IMR-90 (cell line): ENCODE data around the gene SMARCD1. TPM values are rescaled to one million over a fixed set of nuclear protein-coding genes. Genes with fewer than 3 reads are reported as not detected.

Source experiments
- ATAC-seq: fragments of 200-7000 bp; cut with Tn5 transposase; 2 replicates; pipeline ENCODE4 v1.9.1; 2020; ENCODE audit warnings: low read depth, mild to moderate bottlenecking, moderate library complexity
- BruUV-seq: library from RNA; stranded (reverse); fragments of 400-500 nt; replicated peaks from 2 replicates; lab custom pipeline; 2021; lab: Mats Ljungman, UMichigan
- CTCF ChIA-PET: fragments of 300-600 bp; formaldehyde crosslinking; extraction: SDS; loops from one replicate; lab custom pipeline; 2021; ENCODE audit warnings: antibody characterized with exemption; lab: Yijun Ruan, JAX
- POLR2A ChIA-PET: fragments of 300-600 bp; sonication (Branson Sonifier 250); formaldehyde crosslinking; loops from one replicate; lab custom pipeline; 2022; ENCODE audit warnings: antibody characterized with exemption; ENCODE audit not compliant: unreplicated experiment; lab: Charles Lee
- DNase-seq: peaks from one replicate; pipeline ENCODE4 v3.0.0; 2013
- H2AFZ ChIP-seq: replicated peaks from 2 replicates; pipeline ENCODE3; 2013; ENCODE audit warnings: low read length, mild to moderate bottlenecking; ENCODE audit not compliant: poor library complexity
- H2AK5ac ChIP-seq: 2 replicates; pipeline ENCODE4 v1.6.1; 2013; ENCODE audit warnings: low read depth, low read length, inconsistent platforms
- H2AK9ac ChIP-seq: replicated peaks from 2 replicates; pipeline ENCODE3; 2013; ENCODE audit warnings: mild to moderate bottlenecking, low read depth, low read length, moderate library complexity; ENCODE audit not compliant: poor library complexity
- H2BK120ac ChIP-seq: 2 replicates; pipeline ENCODE4 v1.6.1; 2013; ENCODE audit warnings: low read depth, low read length, inconsistent platforms
- H2BK15ac ChIP-seq: 3 replicates; pipeline ENCODE4 v1.6.1; 2013; ENCODE audit warnings: low read depth, low read length, inconsistent platforms
- H2BK20ac ChIP-seq: 2 replicates; pipeline ENCODE4 v1.6.1; 2013; ENCODE audit warnings: low read depth, mild to moderate bottlenecking, inconsistent platforms, low read length, moderate library complexity
- H2BK5ac ChIP-seq: 2 replicates; pipeline ENCODE4 v1.6.1; 2013; ENCODE audit warnings: mild to moderate bottlenecking, low read depth, low read length, inconsistent platforms; ENCODE audit not compliant: poor library complexity, severe bottlenecking
- H3K14ac ChIP-seq: replicated peaks from 2 replicates; pipeline ENCODE4 v1.6.1; 2013; ENCODE audit warnings: low read depth, low read length, inconsistent platforms
- H3K18ac ChIP-seq: 2 replicates; pipeline ENCODE4 v1.6.1; 2013; ENCODE audit warnings: low read depth, low read length, control low read depth
- H3K23ac ChIP-seq: 2 replicates; pipeline ENCODE4 v1.6.1; 2013; ENCODE audit warnings: low read depth, low read length, inconsistent platforms
- H3K27ac ChIP-seq: 2 replicates; pipeline ENCODE4 v1.5.1; 2013; ENCODE audit warnings: mild to moderate bottlenecking, control low read depth, low read length; ENCODE audit not compliant: insufficient read depth
- H3K27me3 ChIP-seq: 2 replicates; pipeline ENCODE4 v1.6.1; 2013; ENCODE audit warnings: low read length; ENCODE audit not compliant: control insufficient read depth, insufficient read depth
- H3K36me3 ChIP-seq: 2 replicates; pipeline ENCODE4 v1.6.1; 2013; ENCODE audit warnings: low read length, mixed read lengths; ENCODE audit not compliant: control insufficient read depth, insufficient read depth
- H3K4ac ChIP-seq: 2 replicates; pipeline ENCODE4 v1.6.1; 2013; ENCODE audit warnings: low read depth, low read length, inconsistent platforms
- H3K4me1 ChIP-seq: 2 replicates; pipeline ENCODE4 v1.6.1; 2013; ENCODE audit warnings: low read length, mixed read lengths; ENCODE audit not compliant: control insufficient read depth, insufficient read depth
- H3K4me2 ChIP-seq: 2 replicates; pipeline ENCODE4 v1.6.1; 2013; ENCODE audit warnings: low read depth, mild to moderate bottlenecking, control low read depth, low read length, moderate library complexity
- H3K4me3 ChIP-seq: 2 replicates; pipeline ENCODE4 v1.5.1; 2013; ENCODE audit warnings: low read depth, mild to moderate bottlenecking, control low read depth, low read length, moderate library complexity; ENCODE audit not compliant: insufficient read depth
- H3K56ac ChIP-seq: 2 replicates; pipeline ENCODE4 v1.6.1; 2013; ENCODE audit warnings: low read length, inconsistent platforms; ENCODE audit not compliant: insufficient read depth; ENCODE audit errors: extremely low read depth
- H3K79me1 ChIP-seq, 2 experiments: 2 replicates each; pipeline ENCODE4 v1.6.1; 2013; ENCODE audit warnings: low read length in 2 of 2, inconsistent platforms in 1 of 2, low read depth in 1 of 2
- H3K9ac ChIP-seq: 2 replicates; pipeline ENCODE4 v1.6.1; 2013; ENCODE audit warnings: low read depth, low read length, control low read depth
- H3K9me1 ChIP-seq: 2 replicates; pipeline ENCODE4 v1.6.1; 2013; ENCODE audit warnings: low read length, inconsistent platforms; ENCODE audit not compliant: insufficient read depth
- H3K9me3 ChIP-seq: 2 replicates; pipeline ENCODE4 v1.6.1; 2013; ENCODE audit warnings: low read length; ENCODE audit not compliant: control insufficient read depth, insufficient read depth
- H4K20me1 ChIP-seq: 2 replicates; pipeline ENCODE4 v1.6.1; 2013; ENCODE audit warnings: low read length, inconsistent platforms; ENCODE audit not compliant: insufficient read depth
- H4K5ac ChIP-seq: 2 replicates; pipeline ENCODE4 v1.6.1; 2013; ENCODE audit warnings: mild to moderate bottlenecking, low read depth, low read length, control low read depth
- H4K8ac ChIP-seq, 2 experiments: 2 replicates each; pipeline ENCODE4 v1.6.1; 2013; ENCODE audit warnings: low read depth in 2 of 2, low read length in 2 of 2, control low read depth in 1 of 2, inconsistent platforms in 1 of 2
- H4K91ac ChIP-seq: 2 replicates; pipeline ENCODE4 v1.6.1; 2013; ENCODE audit warnings: low read depth, low read length, inconsistent platforms; ENCODE audit not compliant: insufficient read depth
- BHLHE40 ChIP-seq: fragments of 150-350 bp; IDR thresholded peaks from 2 replicates; pipeline ENCODE4 v1.6.1; 2016; ENCODE audit warnings: mild to moderate bottlenecking, low read depth, low read length
- CEBPB ChIP-seq: IDR thresholded peaks from 2 replicates; pipeline ENCODE4 v1.6.1; 2012; ENCODE audit warnings: low read depth, low read length, improper control_type of control experiment
- CHD1 ChIP-seq: IDR thresholded peaks from 2 replicates; pipeline ENCODE4 v1.6.1; 2012; ENCODE audit warnings: low read depth, low read length, improper control_type of control experiment
- ELK1 ChIP-seq: fragments of 150-350 bp; IDR thresholded peaks from 2 replicates; pipeline ENCODE4 v1.6.1; 2016; ENCODE audit warnings: low read depth, mild to moderate bottlenecking, low read length, moderate library complexity, borderline replicate concordance
- FOS ChIP-seq: fragments of 150-350 bp; IDR thresholded peaks from 2 replicates; pipeline ENCODE4 v1.6.1; 2016; ENCODE audit warnings: low read depth, low read length
- MAFK ChIP-seq: IDR thresholded peaks from 2 replicates; pipeline ENCODE4 v1.6.1; 2012; ENCODE audit warnings: low read depth, low read length, improper control_type of control experiment
- MAZ ChIP-seq: IDR thresholded peaks from 2 replicates; pipeline ENCODE4 v1.6.1; 2012; ENCODE audit warnings: low read depth, mild to moderate bottlenecking, low read length, improper control_type of control experiment, moderate library complexity, borderline replicate concordance
- MXI1 ChIP-seq: IDR thresholded peaks from 2 replicates; pipeline ENCODE4 v1.6.1; 2012; ENCODE audit warnings: low read depth, mild to moderate bottlenecking, low read length, moderate library complexity, borderline replicate concordance
- NFE2L2 ChIP-seq: fragments of 150-350 bp; IDR thresholded peaks from 2 replicates; pipeline ENCODE4 v1.6.1; 2016; ENCODE audit warnings: low read depth, mild to moderate bottlenecking, low read length
- POLR2A ChIP-seq: IDR thresholded peaks from 2 replicates; pipeline ENCODE4 v1.6.1; 2012; ENCODE audit warnings: mild to moderate bottlenecking, low read depth, low read length
- RAD21 ChIP-seq: IDR thresholded peaks from 2 replicates; pipeline ENCODE4 v1.6.1; 2012; ENCODE audit warnings: low read length, improper control_type of control experiment
- RCOR1 ChIP-seq: IDR thresholded peaks from 2 replicates; pipeline ENCODE4 v1.6.1; 2012; ENCODE audit warnings: mild to moderate bottlenecking, low read length, improper control_type of control experiment; ENCODE audit not compliant: insufficient replicate concordance
- RFX5 ChIP-seq: IDR thresholded peaks from 2 replicates; pipeline ENCODE4 v1.8.0; 2012; ENCODE audit warnings: low read depth, mild to moderate bottlenecking, low read length, moderate library complexity
- SMC3 ChIP-seq: fragments of 150-350 bp; IDR thresholded peaks from 2 replicates; pipeline ENCODE4 v1.6.1; 2016; ENCODE audit warnings: low read depth, mild to moderate bottlenecking, antibody characterized with exemption, low read length, moderate library complexity
- WGBS, 2 experiments: methylation state at CpG; one replicate each; pipeline versions ENCODE4 v1.1.5 to v1.1.7; 2013; ENCODE audit warnings: missing lambda C conversion rate in 2 of 2; ENCODE audit not compliant: insufficient read length in 1 of 2; ENCODE audit errors: extremely low coverage in 2 of 2; 5-methylcytosine and 5-hydroxymethylcytosine counted together
- dilution Hi-C: fragments of 300-500 bp; cut with HindIII; formaldehyde crosslinking; loops from one replicate; pipeline ENCODE4 v1.14.3; 2018; ENCODE audit warnings: low sequenced_read_pairs; ENCODE audit not compliant: unreplicated experiment
- in situ Hi-C: fragments of 300-500 bp; cut with MboI; formaldehyde crosslinking; loops from 3 replicates; pipeline ENCODE4 v1.14.3; 2019; ENCODE audit warnings: low sequenced_read_pairs, inconsistent platforms, mixed read lengths
- intact Hi-C: fragments of 100-400 bp; cut with micrococcal nuclease; formaldehyde crosslinking; loops from 2 replicates; pipeline ENCODE4 v1.10.0; 2022
- polyA plus RNA-seq, 3 experiments: library from polyadenylated mRNA; depleted of rRNA; stranded (reverse); fragments of >200 nt; gene quantifications; 2 replicates each; pipeline ENCODE4 v1.2.3, GENCODE V29; 2012; ENCODE audit warnings: low replicate concordance in 1 of 3
- total RNA-seq: library from RNA; depleted of rRNA; stranded (reverse); fragments of >200 nt; gene quantifications from 2 replicates; pipeline ENCODE4 v1.2.3, GENCODE V29; 2012
- TF ChIP-seq, protein P1 (sequence below): fragments of 150-350 bp; IDR thresholded peaks from 2 replicates; pipeline ENCODE4 v1.6.1; 2017; ENCODE audit warnings: mild to moderate bottlenecking, antibody characterized with exemption, low read length, low read depth
- TF ChIP-seq, protein P2 (sequence below): conservative IDR thresholded peaks from 2 replicates; pipeline ENCODE4 v1.5.1; 2012; ENCODE audit warnings: mild to moderate bottlenecking, low read depth, low read length, improper control_type of control experiment

SMARCD1 gene
- total and polyA plus RNA-seq, 2 of the 4 experiments (the other 2 are of a cell fraction), result 28.1 to 47.9 TPM

DNA sequence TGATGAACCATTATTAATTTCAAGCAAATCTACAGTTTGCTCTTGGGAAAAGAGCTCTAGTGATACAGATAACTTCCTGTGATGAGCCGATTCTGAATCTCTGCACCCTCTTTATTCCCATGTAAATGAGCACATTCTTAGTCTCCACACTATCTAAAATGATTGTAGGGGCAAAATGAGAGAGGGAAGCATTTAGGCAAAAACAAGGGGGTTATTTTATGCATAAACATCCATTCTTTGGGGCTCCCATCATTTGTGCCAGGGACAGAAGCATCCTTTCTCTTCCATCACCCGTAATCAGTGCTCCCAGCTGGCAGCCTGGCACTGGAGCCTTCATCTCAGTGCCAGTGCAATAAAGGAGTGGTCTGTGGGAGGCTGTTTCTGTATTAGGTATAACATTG, 17.0 kb downstream of the SMARCD1 start:
- no peak overlapping the region for H2AK9ac ChIP-seq
- peaks cover 30% of the 10 kb centered on the region for H3K36me3 ChIP-seq
- no peak overlapping the region for H2BK5ac ChIP-seq
- ChIA-PET CTCF (interaction anchor here (0.8 to 1.4 kb wide), 2 partner anchors 10 to 17 kb away, joined by 3 to 4 read pairs; partner anchors contain the start of genes COX14 and SMARCD1), POLR2A (no interaction called here)
- H3K4me2 ChIP-seq, result no peak overlapping the region
- H2BK120ac ChIP-seq, result no peak overlapping the region
- H3K56ac ChIP-seq, result no peak overlapping the region
- H4K5ac ChIP-seq, result no peak overlapping the region
- H3K4me1 ChIP-seq, result no peaks in the 10 kb centered on the region
- dilution Hi-C loops, result no loop called here
- no peak overlapping the region for H2BK20ac ChIP-seq
- peaks cover 0 to 15% of the 10 kb centered on the region in 2 experiments; a peak in 1 of 4 replicates for H3K79me1 ChIP-seq
- 0 out of 2 replicates have a peak, but pooled peaks cover 5% of the 10 kb centered on the region for H4K20me1 ChIP-seq
- H3K9ac ChIP-seq, result no peak overlapping the region
- H2AK5ac ChIP-seq, result no peak overlapping the region
- H2BK15ac ChIP-seq, result no peak overlapping the region
- intact Hi-C loops, result no loop called here
- in situ Hi-C loops, result no loop called here
- no peaks in the 10 kb centered on the region for H3K9me1 ChIP-seq
- H3K27ac ChIP-seq, result no peak overlapping the region
- no peak overlapping the region for H4K91ac ChIP-seq
- H3K18ac ChIP-seq, result no peak overlapping the region
- no peak overlapping the region for H2AFZ ChIP-seq
- H3K4me3 ChIP-seq, result no peak overlapping the region
- no peak overlapping the region for H3K23ac ChIP-seq
- no peak overlapping the region for H3K14ac ChIP-seq
- TF ChIP-seq MAFK (no peak), FOS (no peak), RCOR1 (no peak), NFE2L2 (no peak), SMC3 (no peak), MAZ (no peak), RFX5 (no peak), BHLHE40 (no peak), ELK1 (no peak), CEBPB (no peak), POLR2A (no peak), RAD21 (no peak), MXI1 (no peak), CHD1 (no peak)
- TF ChIP-seq, protein P1, sequence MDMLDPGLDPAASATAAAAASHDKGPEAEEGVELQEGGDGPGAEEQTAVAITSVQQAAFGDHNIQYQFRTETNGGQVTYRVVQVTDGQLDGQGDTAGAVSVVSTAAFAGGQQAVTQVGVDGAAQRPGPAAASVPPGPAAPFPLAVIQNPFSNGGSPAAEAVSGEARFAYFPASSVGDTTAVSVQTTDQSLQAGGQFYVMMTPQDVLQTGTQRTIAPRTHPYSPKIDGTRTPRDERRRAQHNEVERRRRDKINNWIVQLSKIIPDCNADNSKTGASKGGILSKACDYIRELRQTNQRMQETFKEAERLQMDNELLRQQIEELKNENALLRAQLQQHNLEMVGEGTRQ, result no peak
- TF ChIP-seq, protein P2, sequence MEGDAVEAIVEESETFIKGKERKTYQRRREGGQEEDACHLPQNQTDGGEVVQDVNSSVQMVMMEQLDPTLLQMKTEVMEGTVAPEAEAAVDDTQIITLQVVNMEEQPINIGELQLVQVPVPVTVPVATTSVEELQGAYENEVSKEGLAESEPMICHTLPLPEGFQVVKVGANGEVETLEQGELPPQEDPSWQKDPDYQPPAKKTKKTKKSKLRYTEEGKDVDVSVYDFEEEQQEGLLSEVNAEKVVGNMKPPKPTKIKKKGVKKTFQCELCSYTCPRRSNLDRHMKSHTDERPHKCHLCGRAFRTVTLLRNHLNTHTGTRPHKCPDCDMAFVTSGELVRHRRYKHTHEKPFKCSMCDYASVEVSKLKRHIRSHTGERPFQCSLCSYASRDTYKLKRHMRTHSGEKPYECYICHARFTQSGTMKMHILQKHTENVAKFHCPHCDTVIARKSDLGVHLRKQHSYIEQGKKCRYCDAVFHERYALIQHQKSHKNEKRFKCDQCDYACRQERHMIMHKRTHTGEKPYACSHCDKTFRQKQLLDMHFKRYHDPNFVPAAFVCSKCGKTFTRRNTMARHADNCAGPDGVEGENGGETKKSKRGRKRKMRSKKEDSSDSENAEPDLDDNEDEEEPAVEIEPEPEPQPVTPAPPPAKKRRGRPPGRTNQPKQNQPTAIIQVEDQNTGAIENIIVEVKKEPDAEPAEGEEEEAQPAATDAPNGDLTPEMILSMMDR, result no peak
- H3K4ac ChIP-seq, result no peak overlapping the region
- peaks cover 4% of the 10 kb centered on the region; the same call in 1 of the 2 replicates for H3K27me3 ChIP-seq
- WGBS, 2 experiments, result no CpG with 5 or more reads among the region's 2 CpGs
- H3K9me3 ChIP-seq, result no peaks in the 10 kb centered on the region
- DNase-seq (no peak), ATAC-seq (no peak)
- H4K8ac ChIP-seq, result no peak overlapping the region
- BruUV-seq, result no TSS peak
